OCI-LY1 (cell line): Measurements from ENCODE around the gene GPR18.

Source experiments
- H2AFZ ChIP-seq: fragments of 200-600 bp; sonication (generic), shearing (Covaris generic); 2 replicates; pipeline ENCODE4 v1.6.0; 2014; ENCODE audit warnings: antibody characterized with exemption, mild to moderate bottlenecking, low read length
- H3F3A ChIP-seq: fragments of 200-600 bp; sonication (generic), shearing (Covaris generic); 2 replicates; pipeline ENCODE4 v1.6.0; 2014; ENCODE audit warnings: mild to moderate bottlenecking, antibody characterized with exemption, low read length, moderate library complexity; ENCODE audit not compliant: insufficient read depth
- H3K27ac ChIP-seq: fragments of 200-600 bp; sonication (generic); 2 replicates; pipeline ENCODE4 v1.5.1; 2014; ENCODE audit warnings: low read length, mixed run types, mild to moderate bottlenecking, low read depth; ENCODE audit not compliant: poor library complexity, severe bottlenecking
- H3K27me3 ChIP-seq: fragments of 200-600 bp; sonication (generic); 2 replicates; pipeline ENCODE4 v1.6.0; 2014; ENCODE audit warnings: antibody characterized with exemption, mild to moderate bottlenecking, low read length, moderate library complexity; ENCODE audit not compliant: insufficient read depth
- H3K36me3 ChIP-seq: fragments of 200-600 bp; sonication (generic); 2 replicates; pipeline ENCODE4 v1.6.1; 2014; ENCODE audit warnings: mild to moderate bottlenecking, antibody characterized with exemption, low read length, moderate library complexity, mixed read lengths; ENCODE audit not compliant: insufficient read depth
- H3K4me1 ChIP-seq: fragments of 200-600 bp; sonication (generic); 2 replicates; pipeline ENCODE4 v1.5.1; 2014; ENCODE audit warnings: mild to moderate bottlenecking, low read length, moderate library complexity; ENCODE audit not compliant: insufficient read depth, severe bottlenecking
- H3K4me2 ChIP-seq: fragments of 200-600 bp; sonication (generic), shearing (Covaris generic); 2 replicates; pipeline ENCODE4 v1.6.1; 2014; ENCODE audit warnings: low read length
- H3K4me3 ChIP-seq: fragments of 200-600 bp; sonication (generic); 2 replicates; pipeline ENCODE4 v1.5.1; 2014; ENCODE audit warnings: low read length, low read depth, mild to moderate bottlenecking, mixed read lengths; ENCODE audit not compliant: poor library complexity, severe bottlenecking
- H3K79me2 ChIP-seq: fragments of 200-600 bp; shearing (Covaris generic); 2 replicates; pipeline ENCODE4 v1.6.1; 2016; ENCODE audit warnings: mixed run types, low read length, mixed read lengths; ENCODE audit not compliant: insufficient read depth
- H3K9ac ChIP-seq: fragments of 200-600 bp; sonication (generic), shearing (Covaris generic); 2 replicates; pipeline ENCODE4 v1.6.1; 2014; ENCODE audit warnings: mild to moderate bottlenecking, low read length, mixed read lengths
- H3K9me2 ChIP-seq: fragments of 200-600 bp; sonication (generic), shearing (Covaris generic); 2 replicates; pipeline ENCODE4 v1.6.1; 2014; ENCODE audit warnings: low read depth, mild to moderate bottlenecking, low read length, mixed read lengths
- H3K9me3 ChIP-seq: fragments of 200-600 bp; shearing (Covaris generic); 2 replicates; pipeline ENCODE4 v1.6.1; 2014; ENCODE audit warnings: low read length, mixed read lengths
- H4K20me1 ChIP-seq: fragments of 200-600 bp; sonication (generic), shearing (Covaris generic); 2 replicates; pipeline ENCODE4 v1.6.0; 2016; ENCODE audit warnings: mild to moderate bottlenecking, low read length; ENCODE audit not compliant: insufficient read depth
- CTCF ChIP-seq: fragments of 200-600 bp; sonication (generic), shearing (Covaris generic); IDR thresholded peaks from 2 replicates; pipeline ENCODE4 v1.5.1; 2017; ENCODE audit warnings: mild to moderate bottlenecking, antibody characterized with exemption, low read length, moderate library complexity, mixed read lengths
- EZH2 ChIP-seq: fragments of 200-600 bp; sonication (generic), shearing (Covaris generic); IDR thresholded peaks from 2 replicates; pipeline ENCODE4 v1.8.0; 2017; ENCODE audit warnings: borderline replicate concordance, mixed run types, mild to moderate bottlenecking, antibody characterized with exemption, low read length, moderate library complexity, mixed read lengths

GPR18 gene

GRCh38 chr13:99305566-99305965 lies 47.4 kb upstream of the GPR18 start:
- H3K79me2 ChIP-seq, result peaks cover 83% of the 10 kb centered on the region
- H4K20me1 ChIP-seq, result no peaks in the 10 kb centered on the region
- peaks cover 75% of the 10 kb centered on the region for H3K4me1 ChIP-seq
- peak overlapping the region; percentile 95 for H3K9ac ChIP-seq
- no peaks in the 10 kb centered on the region for H3K9me2 ChIP-seq
- peak overlapping the region; percentile 67 for H3K4me2 ChIP-seq
- peak overlapping the region; percentile 92 for H3K4me3 ChIP-seq
- H2AFZ ChIP-seq, result no peak overlapping the region
- 0 out of 2 replicates have a peak, but pooled peaks cover 2% of the 10 kb centered on the region for H3F3A ChIP-seq
- TF ChIP-seq CTCF (no peak), EZH2 (no peak)
- peak overlapping the region; percentile 85 for H3K27ac ChIP-seq
- H3K9me3 ChIP-seq, result no peaks in the 10 kb centered on the region
- H3K27me3 ChIP-seq, result no peaks in the 10 kb centered on the region
- peaks cover 60% of the 10 kb centered on the region for H3K36me3 ChIP-seq

- peaks cover 87% of the 10 kb centered on the region for H3K79me2 ChIP-seq
- TF ChIP-seq CTCF, result no peak
- TF ChIP-seq EZH2, result no peak
Observed at GRCh38 chr13:99305158-99305557, 47.0 kb upstream of the GPR18 start.

GRCh38 chr13:99304541-99304940 lies 46.4 kb upstream of the GPR18 start:
- Histone ChIP-seq H3K27ac (peak overlapping the region; percentile 85), H3K4me2 (peak overlapping the region; percentile 67)

More at GRCh38 chr13:99305158-99305557, 47.0 kb upstream of the GPR18 start:
- Histone ChIP-seq H4K20me1 (no peaks in the 10 kb centered on the region), H3K27me3 (no peaks in the 10 kb centered on the region), H3K4me2 (peak overlapping the region; percentile 67), H3K36me3 (peaks cover 64% of the 10 kb centered on the region), H3K4me1 (peaks cover 75% of the 10 kb centered on the region), H3K9ac (peak overlapping the region; percentile 95), H3K4me3 (peak overlapping the region; percentile 92), H2AFZ (no peak overlapping the region), H3K27ac (peak overlapping the region; percentile 85), H3K9me3 (no peaks in the 10 kb centered on the region), H3F3A (no peaks in the 10 kb centered on the region), H3K9me2 (no peaks in the 10 kb centered on the region)

More at GRCh38 chr13:99304541-99304940, 46.4 kb upstream of the GPR18 start:
- Histone ChIP-seq H3K4me3 (peak overlapping the region; percentile 92), H3K36me3 (peaks cover 70% of the 10 kb centered on the region), H3K9me3 (no peaks in the 10 kb centered on the region), H3K9me2 (no peaks in the 10 kb centered on the region), H3K27me3 (no peaks in the 10 kb centered on the region), H4K20me1 (no peaks in the 10 kb centered on the region), H3K79me2 (peaks cover 94% of the 10 kb centered on the region), H3K4me1 (peaks cover 75% of the 10 kb centered on the region), H3F3A (no peaks in the 10 kb centered on the region), H3K9ac (peak overlapping the region; percentile 95), H2AFZ (no peak overlapping the region)
- TF ChIP-seq EZH2, result no peak
- no peak for TF ChIP-seq CTCF
